ENCODE results near the gene NAPEPLD.
"Not testable (repeated sequence)": the region's sequence is repeated elsewhere in the genome, so short reads cannot be mapped to it uniquely, and the experiment has no call there.

NAPEPLD gene

DNA sequence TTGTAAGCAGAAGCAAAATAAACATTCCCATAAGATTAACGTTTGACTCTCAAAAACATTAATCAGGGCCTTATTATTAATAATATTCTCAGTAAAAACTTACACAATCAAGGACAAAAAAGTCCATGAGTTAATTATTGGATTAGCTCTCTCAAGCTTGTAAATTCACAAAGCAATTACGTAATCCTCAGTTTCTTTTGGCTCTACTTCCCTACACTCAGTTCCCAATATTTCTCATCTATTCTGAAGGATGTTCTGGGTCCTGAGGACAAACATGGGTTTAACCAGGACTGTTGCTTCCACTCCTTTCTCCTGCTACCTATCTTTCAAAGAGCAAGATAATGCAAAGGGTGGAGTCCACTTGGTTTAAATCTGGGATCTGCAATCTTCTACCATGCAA, 89.4 kb downstream of the NAPEPLD start:
- no peak for DNase-seq

DNA sequence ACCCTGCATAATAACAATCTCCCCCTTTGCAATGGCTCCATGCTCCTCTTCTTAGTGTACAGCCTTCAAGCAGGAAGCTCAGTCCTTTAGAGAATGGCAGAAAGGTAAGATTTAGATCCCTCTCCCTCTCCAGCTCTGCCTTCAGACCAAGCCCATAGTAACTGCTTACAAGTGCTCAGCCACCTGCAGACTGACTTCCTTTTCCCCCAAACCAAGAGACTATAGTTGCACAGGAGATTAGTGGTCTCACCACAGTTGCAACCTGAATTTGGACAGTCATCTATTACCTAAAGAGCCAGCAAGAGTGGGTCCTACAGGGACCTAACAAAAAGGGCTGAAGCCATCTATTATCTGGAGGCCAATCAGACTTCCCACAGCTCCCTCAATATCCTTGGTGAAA, 90.8 kb downstream of the NAPEPLD start:
- no peak for DNase-seq

DNA sequence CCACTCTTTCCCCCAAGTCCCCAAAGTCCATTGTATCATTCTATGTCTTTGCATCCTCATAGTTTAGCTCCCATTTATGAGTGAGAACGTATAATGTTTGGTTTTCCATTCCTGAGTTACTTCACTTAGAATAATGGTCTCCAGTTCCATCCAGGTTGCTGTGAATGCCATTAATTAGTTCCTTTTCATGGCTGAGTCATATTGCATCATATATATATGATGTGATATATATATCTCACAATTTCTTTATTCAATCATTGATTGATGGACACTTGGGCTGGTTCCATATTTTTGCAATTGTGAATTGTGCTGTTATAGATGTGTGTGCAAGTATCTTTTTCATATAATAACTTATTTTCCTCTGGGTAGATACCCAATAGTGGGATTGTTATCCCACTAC, 92.9 kb downstream of the NAPEPLD start:
- not testable (repeated sequence) for DNase-seq

DNA sequence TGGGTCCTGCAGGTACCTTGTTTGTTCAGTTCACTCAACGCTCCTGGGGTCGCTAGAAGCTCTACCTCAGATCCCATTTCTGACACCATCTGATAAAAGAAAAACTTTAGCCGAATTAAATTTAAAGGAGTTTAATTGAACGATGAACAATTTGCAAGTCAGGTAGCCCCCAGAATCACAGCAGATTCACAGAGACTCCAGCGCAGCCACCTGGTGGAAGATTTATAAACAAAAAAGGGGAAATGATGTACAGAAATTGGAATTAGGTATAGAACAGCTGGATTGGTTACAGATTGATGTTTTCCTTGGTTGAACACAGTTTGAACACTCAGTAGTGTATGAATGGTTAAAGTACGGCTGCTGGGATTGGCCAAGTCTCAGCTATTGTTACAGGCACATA, 97.4 kb downstream of the NAPEPLD start:
- DNase-seq, result no peak
